WI38 (cell line): ENCODE data around the gene LETM1.

Experiments used
- H3K4me3 ChIP-seq: 2 replicates; pipeline ENCODE4 v1.5.1; 2011; ENCODE audit warnings: low read depth, mild to moderate bottlenecking, control low read depth, low read length
- CTCF ChIP-seq: IDR thresholded peaks from 2 replicates; pipeline ENCODE4 v1.5.1; 2012; ENCODE audit warnings: low read depth, mild to moderate bottlenecking, control low read depth, low read length

Gene LETM1

GRCh38 chr4:1771555-1772305, 84.2 kb downstream of the LETM1 start:
- no peak for TF ChIP-seq CTCF
- H3K4me3 ChIP-seq: no peak overlapping the region

- no peak for TF ChIP-seq CTCF
- no peak overlapping the region for H3K4me3 ChIP-seq
These were observed 85.1 kb downstream of the LETM1 start for GRCh38 chr4:1770791-1771231.

- no peak overlapping the region for H3K4me3 ChIP-seq
- TF ChIP-seq CTCF: no peak
These were observed 85.7 kb downstream of the LETM1 start for GRCh38 chr4:1770245-1770644.

- no peak for TF ChIP-seq CTCF
- H3K4me3 ChIP-seq: no peak overlapping the region
These were observed 86.3 kb downstream of the LETM1 start for GRCh38 chr4:1769692-1770091.

- TF ChIP-seq CTCF: no peak
- H3K4me3 ChIP-seq: no peak overlapping the region
These were observed 87.5 kb downstream of the LETM1 start for GRCh38 chr4:1768367-1769034.

- no peak overlapping the region for H3K4me3 ChIP-seq
- peak; percentile 19; the same call in 1 of the 2 replicates for TF ChIP-seq CTCF
These were observed 88.1 kb downstream of the LETM1 start for GRCh38 chr4:1767770-1768366.
